ENCODE measurements around the gene KRT16.
"Not testable (repeated sequence)": the region's sequence is repeated elsewhere in the genome, so short reads cannot be mapped to it uniquely, and the experiment has no call there.

Gene KRT16

DNA sequence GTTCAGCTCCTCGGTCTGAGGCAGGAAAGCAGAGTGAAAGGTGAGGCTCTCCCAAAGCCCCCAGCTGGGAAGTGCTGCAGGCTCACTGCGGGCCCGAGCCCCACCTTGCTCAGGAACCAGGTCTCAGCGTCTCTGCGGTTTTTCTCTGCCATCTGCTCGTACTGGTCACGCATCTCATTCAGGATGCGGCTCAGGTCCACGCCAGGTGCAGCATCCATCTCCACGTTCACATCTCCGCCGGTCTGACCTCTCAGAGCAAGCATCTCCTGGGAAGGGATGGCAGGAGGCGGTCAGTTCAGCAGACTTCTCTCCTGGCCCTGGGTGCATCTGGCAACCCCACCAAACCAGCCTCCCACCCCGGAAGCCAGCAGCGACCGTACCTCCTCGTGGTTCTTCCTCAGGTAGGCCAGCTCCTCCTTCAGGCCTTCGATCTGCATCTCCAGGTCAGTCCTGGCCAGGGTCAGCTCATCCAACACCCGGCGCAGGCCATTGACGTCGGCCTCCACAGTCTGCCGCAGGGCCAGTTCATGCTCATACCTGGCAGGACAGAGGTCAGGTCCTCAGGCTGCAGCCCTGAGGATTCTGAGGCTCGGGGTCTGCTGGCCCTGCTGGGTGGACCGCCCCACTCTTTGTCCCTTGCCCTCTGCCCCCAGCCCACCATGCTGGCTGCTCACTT lies 1.5 kb downstream of the KRT16 start:
- DNase-seq = no peak
- H3K9me3 ChIP-seq = no peaks in the 10 kb centered on the region
- H3K4me1 ChIP-seq = no peaks in the 10 kb centered on the region
- H3K27me3 ChIP-seq = no peaks in the 10 kb centered on the region
- TF ChIP-seq, protein P1, sequence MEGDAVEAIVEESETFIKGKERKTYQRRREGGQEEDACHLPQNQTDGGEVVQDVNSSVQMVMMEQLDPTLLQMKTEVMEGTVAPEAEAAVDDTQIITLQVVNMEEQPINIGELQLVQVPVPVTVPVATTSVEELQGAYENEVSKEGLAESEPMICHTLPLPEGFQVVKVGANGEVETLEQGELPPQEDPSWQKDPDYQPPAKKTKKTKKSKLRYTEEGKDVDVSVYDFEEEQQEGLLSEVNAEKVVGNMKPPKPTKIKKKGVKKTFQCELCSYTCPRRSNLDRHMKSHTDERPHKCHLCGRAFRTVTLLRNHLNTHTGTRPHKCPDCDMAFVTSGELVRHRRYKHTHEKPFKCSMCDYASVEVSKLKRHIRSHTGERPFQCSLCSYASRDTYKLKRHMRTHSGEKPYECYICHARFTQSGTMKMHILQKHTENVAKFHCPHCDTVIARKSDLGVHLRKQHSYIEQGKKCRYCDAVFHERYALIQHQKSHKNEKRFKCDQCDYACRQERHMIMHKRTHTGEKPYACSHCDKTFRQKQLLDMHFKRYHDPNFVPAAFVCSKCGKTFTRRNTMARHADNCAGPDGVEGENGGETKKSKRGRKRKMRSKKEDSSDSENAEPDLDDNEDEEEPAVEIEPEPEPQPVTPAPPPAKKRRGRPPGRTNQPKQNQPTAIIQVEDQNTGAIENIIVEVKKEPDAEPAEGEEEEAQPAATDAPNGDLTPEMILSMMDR (IDR thresholded peaks at IDR 0.05; ENCODE audit: low read depth, low read length) = no peak
- no peaks in the 10 kb centered on the region for H3K36me3 ChIP-seq
- no peak overlapping the region for H3K4me3 ChIP-seq (ENCODE audit: low read depth, low read length)

- peak; percentile 71 for DNase-seq
- H3K36me3 ChIP-seq; H3K27me3 ChIP-seq; H3K4me1 ChIP-seq; H3K9me3 ChIP-seq; H3K4me3 ChIP-seq (ENCODE audit: low read depth, low read length): not testable (repeated sequence)
- TF ChIP-seq, protein P1 (IDR thresholded peaks at IDR 0.05; ENCODE audit: low read depth, low read length) = peak; percentile 42
Measured at GRCh38 chr17:41610061-41610517, 2.5 kb downstream of the KRT16 start.

DNA sequence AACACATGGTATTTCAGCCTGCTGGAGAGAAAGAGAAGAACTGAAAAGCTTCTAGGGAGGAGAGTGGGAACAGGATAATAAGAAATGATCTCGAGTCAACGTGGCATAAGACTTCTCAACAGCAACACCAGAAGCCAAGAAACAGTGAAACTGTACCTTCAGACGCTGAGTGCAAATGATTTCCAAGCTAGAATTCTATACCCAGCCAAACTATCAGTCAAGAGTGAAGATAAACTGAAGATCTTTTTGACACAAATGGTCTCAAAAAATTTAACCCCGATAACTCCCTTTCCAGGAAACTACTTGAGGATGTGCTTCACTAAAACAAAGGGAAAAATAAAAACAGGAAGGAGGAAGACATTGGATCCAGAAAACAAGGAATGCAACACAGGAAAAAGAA lies 5.6 kb downstream of the KRT16 start:
- H3K4me3 ChIP-seq (ENCODE audit: low read depth, low read length); H3K9me3 ChIP-seq; H3K4me1 ChIP-seq; H3K27me3 ChIP-seq; DNase-seq; H3K36me3 ChIP-seq: not testable (repeated sequence)

GRCh38 chr17:41602524-41602923 lies 10.0 kb downstream of the KRT16 start:
- Histone ChIP-seq H3K27me3 (no peaks in the 10 kb centered on the region), H3K4me3 (ENCODE audit: low read depth, low read length) (no peak overlapping the region), H3K36me3 (no peaks in the 10 kb centered on the region), H3K4me1 (0 out of 2 replicates have a peak, but pooled peaks cover 4% of the 10 kb centered on the region), H3K9me3 (no peaks in the 10 kb centered on the region)
- TF ChIP-seq, protein P1 (IDR thresholded peaks at IDR 0.05; ENCODE audit: low read depth, low read length) = no peak
- no peak for DNase-seq

- no peak for DNase-seq
- Histone ChIP-seq H3K9me3 (no peaks in the 10 kb centered on the region), H3K27me3 (no peaks in the 10 kb centered on the region), H3K4me1 (0 out of 2 replicates have a peak, but pooled peaks cover 7% of the 10 kb centered on the region), H3K36me3 (no peaks in the 10 kb centered on the region), H3K4me3 (ENCODE audit: low read depth, low read length) (no peak overlapping the region)
- TF ChIP-seq, protein P1 (IDR thresholded peaks at IDR 0.05; ENCODE audit: low read depth, low read length) = no peak
Measured at GRCh38 chr17:41600318-41600717, 12.2 kb downstream of the KRT16 start.

DNA sequence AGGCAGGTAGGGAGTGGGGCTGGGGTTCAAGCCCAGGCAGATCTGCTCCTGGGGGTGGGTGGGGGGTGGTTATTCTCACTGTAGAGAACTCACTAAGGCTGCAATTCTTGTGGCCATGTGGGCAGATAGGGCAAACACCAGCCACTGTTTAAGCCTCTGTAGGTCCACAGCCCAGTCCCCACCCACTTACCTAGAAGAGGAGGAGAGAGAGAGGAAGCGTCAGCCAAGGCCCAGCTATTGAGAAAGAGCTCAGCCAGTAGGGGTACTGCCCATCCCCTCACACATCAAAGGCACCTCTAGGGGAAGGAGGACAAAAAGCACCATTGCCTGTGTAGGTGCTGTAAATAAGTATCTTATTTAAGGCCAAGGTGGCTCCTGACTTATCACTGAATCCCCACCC lies 12.9 kb downstream of the KRT16 start:
- Histone ChIP-seq H3K4me3 (ENCODE audit: low read depth, low read length) (no peak overlapping the region), H3K4me1 (0 out of 2 replicates have a peak, but pooled peaks cover 7% of the 10 kb centered on the region), H3K27me3 (no peaks in the 10 kb centered on the region), H3K9me3 (no peaks in the 10 kb centered on the region), H3K36me3 (no peaks in the 10 kb centered on the region)
- TF ChIP-seq, protein P1 (IDR thresholded peaks at IDR 0.05; ENCODE audit: low read depth, low read length) = no peak
- no peak for DNase-seq
